ENCODE measurements around the gene WASF3.

GRCh38 chr13:26606631-26607030, 49.1 kb downstream of the WASF3 start:
- TF ChIP-seq CTCF (IDR thresholded peaks at IDR 0.05) (no peak), POLR2A (IDR thresholded peaks at IDR 0.05) (no peak)
